Body of pancreas (tissue), 4 donors: ENCODE measurements around the gene BMP6. TPM values are rescaled to one million over a fixed set of nuclear protein-coding genes. Genes with fewer than 3 reads are reported as not detected.

ENCODE experiments used
- ATAC-seq: fragments of 150-250 bp; one replicate; pipeline ENCODE4 v1.9.1; 2016
- DNase-seq, 4 donors: peaks; one replicate each; pipeline ENCODE4 v3.0.0-alpha.2; 2019
- H3K27ac ChIP-seq, 4 donors: fragments of 200-600 bp; sonication (generic); 1 replicate in 3 of 4; 2 replicates in 1 of 4; pipeline versions ENCODE4 v1.5.1 to v1.6.1; 2016 to 2019; ENCODE audit warnings: mild to moderate bottlenecking in 1 of 4, mixed read lengths in 1 of 4, moderate library complexity in 1 of 4
- H3K27me3 ChIP-seq, 2 donors: fragments of 200-600 bp; sonication (generic); one replicate each; pipeline ENCODE4 v1.6.0; 2016; ENCODE audit warnings: mild to moderate bottlenecking in 1 of 2
- H3K36me3 ChIP-seq, 2 donors: fragments of 200-600 bp; sonication (generic); replicated peaks in 1 of 2; 2 replicates each; pipeline ENCODE4 v1.5.1; 2016; ENCODE audit warnings: low read depth in 2 of 2; ENCODE audit not compliant: insufficient read depth in 1 of 2
- H3K4me1 ChIP-seq: fragments of 200-600 bp; sonication (generic); one replicate; pipeline ENCODE4 v1.6.0; 2016
- H3K4me3 ChIP-seq, 2 donors: fragments of 200-600 bp; sonication (generic); 1 replicate in 1 of 2; 2 replicates in 1 of 2; pipeline ENCODE4 v1.5.1; 2016 to 2019
- H3K9me3 ChIP-seq, 3 donors: fragments of 200-600 bp; sonication (generic); 1 replicate in 2 of 3; 2 replicates in 1 of 3; pipeline ENCODE4 v1.5.1; 2016
- POLR2A ChIP-seq, 3 donors: fragments of 450-650 bp; IDR thresholded peaks; one replicate each; pipeline ENCODE4 v1.6.1; 2016; ENCODE audit warnings: antibody characterized with exemption in 3 of 3, mild to moderate bottlenecking in 2 of 3
- WGBS, 2 donors: methylation state at CpG; one replicate each; pipeline ENCODE4 v1.1.5; 2017; 5-methylcytosine and 5-hydroxymethylcytosine counted together
- intact Hi-C: fragments of 100-400 bp; cut with DNase I; formaldehyde crosslinking; loops from one replicate; pipeline ENCODE4 v1.15.1; 2023
- total RNA-seq, 2 donors: library from RNA; depleted of rRNA; stranded (reverse); fragments of >200 nt; gene quantifications; one replicate each; pipeline ENCODE4 v1.1.0, GENCODE V29; 2016
- TF ChIP-seq, protein P1 (sequence below), 7 experiments: fragments of 450-650 bp in 4 of 7; fragments of 200-600 bp in 3 of 7; sonication (generic) in 3 of 7; IDR thresholded peaks; one replicate each; pipeline ENCODE4 v1.5.1; 2016 to 2019; ENCODE audit warnings: antibody characterized with exemption in 7 of 7

BMP6 gene
- total RNA-seq, 2 donors from 2014 or later: 1.6 to 1.8 TPM

DNA sequence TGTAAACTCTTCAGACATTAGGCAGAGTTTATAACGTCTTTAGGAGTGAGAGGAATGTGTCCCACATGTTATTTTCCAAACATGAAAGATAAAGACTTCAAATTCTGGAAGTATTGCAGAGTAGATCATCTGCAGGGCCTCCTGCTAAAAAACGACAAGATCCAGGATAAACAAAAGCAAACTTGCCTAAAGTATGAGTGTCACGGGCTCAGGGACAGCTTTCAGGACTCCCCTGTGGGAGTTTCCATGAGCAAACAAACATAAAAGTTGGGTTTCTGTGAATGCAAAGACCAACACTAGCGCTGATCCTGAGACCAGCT lies 107.8 kb downstream of the BMP6 start:
- H3K4me1 ChIP-seq: no peaks in the 10 kb centered on the region
- no peaks in the 10 kb centered on the region for H3K9me3 ChIP-seq
- TF ChIP-seq, protein P1, sequence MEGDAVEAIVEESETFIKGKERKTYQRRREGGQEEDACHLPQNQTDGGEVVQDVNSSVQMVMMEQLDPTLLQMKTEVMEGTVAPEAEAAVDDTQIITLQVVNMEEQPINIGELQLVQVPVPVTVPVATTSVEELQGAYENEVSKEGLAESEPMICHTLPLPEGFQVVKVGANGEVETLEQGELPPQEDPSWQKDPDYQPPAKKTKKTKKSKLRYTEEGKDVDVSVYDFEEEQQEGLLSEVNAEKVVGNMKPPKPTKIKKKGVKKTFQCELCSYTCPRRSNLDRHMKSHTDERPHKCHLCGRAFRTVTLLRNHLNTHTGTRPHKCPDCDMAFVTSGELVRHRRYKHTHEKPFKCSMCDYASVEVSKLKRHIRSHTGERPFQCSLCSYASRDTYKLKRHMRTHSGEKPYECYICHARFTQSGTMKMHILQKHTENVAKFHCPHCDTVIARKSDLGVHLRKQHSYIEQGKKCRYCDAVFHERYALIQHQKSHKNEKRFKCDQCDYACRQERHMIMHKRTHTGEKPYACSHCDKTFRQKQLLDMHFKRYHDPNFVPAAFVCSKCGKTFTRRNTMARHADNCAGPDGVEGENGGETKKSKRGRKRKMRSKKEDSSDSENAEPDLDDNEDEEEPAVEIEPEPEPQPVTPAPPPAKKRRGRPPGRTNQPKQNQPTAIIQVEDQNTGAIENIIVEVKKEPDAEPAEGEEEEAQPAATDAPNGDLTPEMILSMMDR (IDR thresholded peaks at IDR 0.05): no peak
- no peak for TF ChIP-seq POLR2A (IDR thresholded peaks at IDR 0.05)
- H3K4me3 ChIP-seq: no peak overlapping the region
- no peaks in the 10 kb centered on the region for H3K36me3 ChIP-seq
- intact Hi-C loops: no loop called here
- ATAC-seq (no peak), DNase-seq (no peak)
- WGBS, 2 donors: 35 to 36% methylated on average over 4 of the region's 4 CpGs
- H3K27me3 ChIP-seq: no peaks in the 10 kb centered on the region
- no peak overlapping the region for H3K27ac ChIP-seq

GRCh38 chr6:7836371-7837026 lies 110.6 kb downstream of the BMP6 start:
- TF ChIP-seq, protein P1 (IDR thresholded peaks at IDR 0.05): no peak
- TF ChIP-seq POLR2A (IDR thresholded peaks at IDR 0.05): no peak
- Histone ChIP-seq H3K36me3 (no peaks in the 10 kb centered on the region), H3K27me3 (no peaks in the 10 kb centered on the region), H3K27ac (no peak overlapping the region), H3K4me3 (no peak overlapping the region), H3K9me3 (no peaks in the 10 kb centered on the region), H3K4me1 (no peaks in the 10 kb centered on the region)
- ATAC-seq (no peak), DNase-seq (no peak)
- WGBS, 2 donors: 67 to 75% methylated on average over 4 of the region's 4 CpGs
- intact Hi-C loops: no loop called here

DNA sequence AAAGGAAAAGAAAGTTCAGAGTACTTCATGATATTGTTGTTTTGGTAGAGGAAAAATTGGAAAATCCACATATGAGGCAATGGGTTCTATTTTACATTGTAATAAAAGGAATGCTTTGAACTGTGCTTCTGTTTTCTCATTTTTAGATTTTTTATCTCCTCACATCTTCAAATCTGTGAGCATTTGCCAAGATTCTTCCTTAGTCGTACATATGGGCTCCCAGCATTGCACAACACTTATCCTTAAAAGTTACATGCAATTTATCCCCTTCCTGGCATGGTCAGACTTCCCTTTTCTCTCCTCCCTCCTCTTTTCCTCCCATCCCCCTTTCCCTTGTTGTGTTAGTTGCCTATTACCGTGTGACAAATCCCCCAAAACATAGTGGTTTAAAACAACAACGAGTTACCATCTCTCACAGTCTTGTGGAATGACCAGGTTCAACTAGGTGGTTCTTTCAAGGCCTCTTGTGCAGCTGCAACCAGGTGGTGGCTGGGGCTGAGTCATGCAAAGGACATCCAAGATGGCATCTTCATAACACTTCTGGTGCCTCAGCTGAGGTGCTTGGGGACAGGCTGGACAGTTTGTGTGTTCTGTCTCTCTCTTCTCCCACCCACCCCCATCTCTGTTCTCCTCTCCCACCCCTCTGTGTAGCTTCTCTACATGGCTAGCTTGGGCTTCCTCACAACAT lies 116.0 kb downstream of the BMP6 start:
- H3K27ac ChIP-seq: no peak overlapping the region
- H3K36me3 ChIP-seq: no peaks in the 10 kb centered on the region
- H3K27me3 ChIP-seq: no peaks in the 10 kb centered on the region
- H3K9me3 ChIP-seq: no peaks in the 10 kb centered on the region
- 60 to 73% methylated on average over 3 of the region's 3 CpGs for WGBS, 2 donors
- H3K4me3 ChIP-seq: no peak overlapping the region
- H3K4me1 ChIP-seq: no peaks in the 10 kb centered on the region
- no peak for TF ChIP-seq POLR2A (IDR thresholded peaks at IDR 0.05)
- TF ChIP-seq, protein P1 (IDR thresholded peaks at IDR 0.05): no peak
- no peak for DNase-seq
- intact Hi-C loops: no loop called here
- no peak for ATAC-seq

DNA sequence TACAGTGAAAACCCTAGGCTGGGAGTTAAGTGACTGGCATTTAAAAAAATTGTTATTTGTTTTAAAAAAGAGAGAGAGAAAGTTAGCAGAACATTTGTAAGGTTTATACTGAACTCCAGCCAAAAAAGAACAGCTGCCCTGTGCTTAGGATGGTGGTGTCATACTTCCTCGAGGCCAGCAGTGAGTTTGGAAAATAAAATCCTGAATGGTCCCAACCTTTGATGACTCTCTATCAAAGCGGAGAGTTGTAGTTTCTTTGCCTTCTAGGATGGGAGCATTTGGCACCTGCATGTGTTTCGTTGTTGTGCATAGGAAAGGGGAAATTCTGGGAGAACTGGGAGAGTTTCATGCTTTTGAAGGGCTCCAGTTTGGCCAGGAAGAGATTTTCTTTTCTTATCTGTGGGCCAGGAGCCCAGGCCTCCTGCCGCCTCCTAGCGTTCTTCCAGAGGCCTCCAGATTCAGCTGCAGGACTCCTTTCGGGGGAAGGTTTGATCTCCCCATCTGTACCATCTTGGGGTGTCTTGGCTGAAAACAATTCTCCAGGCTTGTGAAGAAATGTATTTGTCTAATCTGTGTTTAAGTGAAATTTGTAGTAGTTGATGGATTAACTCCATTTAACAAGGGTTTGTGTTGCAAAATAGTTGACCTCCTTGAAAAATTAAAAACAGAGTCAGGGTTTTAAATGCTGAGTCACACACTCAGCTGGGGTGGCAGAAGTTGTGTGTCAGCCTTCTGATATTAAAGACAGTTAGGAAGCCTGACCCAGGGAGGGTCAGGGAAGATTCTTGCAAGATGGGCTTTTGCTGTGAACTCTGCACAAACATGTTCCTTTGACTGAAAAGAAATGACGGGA lies 121.3 kb downstream of the BMP6 start:
- Histone ChIP-seq H3K4me1 (no peaks in the 10 kb centered on the region), H3K27ac (no peak overlapping the region), H3K27me3 (no peaks in the 10 kb centered on the region), H3K36me3 (no peaks in the 10 kb centered on the region), H3K9me3 (peaks cover 0 to 5% (median 0%) of the 10 kb centered on the region in 3 donors), H3K4me3 (no peak overlapping the region)
- 50 to 61% methylated on average over 7 of the region's 7 CpGs for WGBS, 2 donors
- no peak for DNase-seq
- intact Hi-C loops: no loop called here
- no peak for ATAC-seq
- TF ChIP-seq, protein P1 (IDR thresholded peaks at IDR 0.05): no peak
- no peak for TF ChIP-seq POLR2A (IDR thresholded peaks at IDR 0.05)
